Left ventricle myocardium inferior (tissue), 1 donor: ENCODE results near the gene THRSP. TPM values are rescaled to one million over a fixed set of nuclear protein-coding genes. Genes with fewer than 3 reads are reported as not detected.
"Not testable (repeated sequence)": the region's sequence is repeated elsewhere in the genome, so short reads cannot be mapped to it uniquely, and the experiment has no call there.

Source experiments
- DNase-seq: peaks from one replicate; pipeline ENCODE4 v3.0.0-alpha.2; 2020
- H3K27ac ChIP-seq: fragments of 200-600 bp; replicated peaks from 2 replicates; pipeline ENCODE4 v1.8.0; 2021
- H3K27me3 ChIP-seq: fragments of 200-600 bp; 2 replicates; pipeline ENCODE4 v1.8.0; 2021; ENCODE audit warnings: low read depth
- H3K36me3 ChIP-seq: fragments of 200-600 bp; 2 replicates; pipeline ENCODE4 v1.8.0; 2021
- H3K4me1 ChIP-seq: fragments of 200-600 bp; 2 replicates; pipeline ENCODE4 v1.8.0; 2021
- H3K4me3 ChIP-seq: fragments of 200-600 bp; 2 replicates; pipeline ENCODE4 v1.8.0; 2021; ENCODE audit warnings: mild to moderate bottlenecking, moderate library complexity
- H3K9me3 ChIP-seq: fragments of 200-600 bp; replicated peaks from 2 replicates; pipeline ENCODE4 v1.8.0; 2021
- intact Hi-C: fragments of 100-400 bp; cut with micrococcal nuclease; formaldehyde crosslinking; loops from one replicate; pipeline ENCODE4 v1.11.0; 2022
- total RNA-seq: library from RNA; stranded (reverse); fragmentation: NEBNext Ultra II Directional; extraction: Animal tissue kit (Norgen Biotek cat#: 25700); gene quantifications from one replicate; pipeline ENCODE4 v1.2.1, GENCODE V29; 2021
- TF ChIP-seq, protein P1 (sequence below): fragments of 200-600 bp; IDR thresholded peaks from 2 replicates; pipeline ENCODE4 v1.8.0; 2021; ENCODE audit warnings: antibody characterized with exemption, mild to moderate bottlenecking, borderline replicate concordance
- donor health status: DM: no; HTN: yes; CAD: no; lungs with severe emphysema.

The THRSP gene
- total RNA-seq, 1 donor from 2014 or later, result 0.25 TPM

DNA sequence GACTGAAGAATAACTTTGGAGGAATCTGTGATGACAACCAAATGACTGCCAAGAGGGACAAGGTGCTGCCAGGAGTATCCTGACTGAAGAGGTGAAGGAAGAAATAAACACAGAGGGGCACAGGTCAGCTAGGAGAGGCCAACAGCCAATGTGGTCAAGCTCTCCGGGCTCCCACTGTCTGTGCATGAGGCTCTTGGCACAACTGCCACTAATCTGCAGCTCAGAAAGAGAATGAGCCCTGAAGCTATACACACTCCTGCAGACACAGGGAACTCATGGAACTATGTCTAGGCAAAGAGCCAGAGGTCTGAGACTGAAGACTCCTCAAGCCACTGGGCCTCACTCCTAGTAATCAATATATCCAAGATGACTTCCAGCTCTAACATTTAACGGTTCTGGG, 7.0 kb downstream of the THRSP start:
- H3K27me3 ChIP-seq, result no peaks in the 10 kb centered on the region
- H3K4me3 ChIP-seq, result no peak overlapping the region
- no peaks in the 10 kb centered on the region for H3K9me3 ChIP-seq
- intact Hi-C loops, result no loop called here
- H3K36me3 ChIP-seq, result peaks cover 37% of the 10 kb centered on the region
- DNase-seq, result no peak
- H3K27ac ChIP-seq, result no peak overlapping the region
- TF ChIP-seq, protein P1, sequence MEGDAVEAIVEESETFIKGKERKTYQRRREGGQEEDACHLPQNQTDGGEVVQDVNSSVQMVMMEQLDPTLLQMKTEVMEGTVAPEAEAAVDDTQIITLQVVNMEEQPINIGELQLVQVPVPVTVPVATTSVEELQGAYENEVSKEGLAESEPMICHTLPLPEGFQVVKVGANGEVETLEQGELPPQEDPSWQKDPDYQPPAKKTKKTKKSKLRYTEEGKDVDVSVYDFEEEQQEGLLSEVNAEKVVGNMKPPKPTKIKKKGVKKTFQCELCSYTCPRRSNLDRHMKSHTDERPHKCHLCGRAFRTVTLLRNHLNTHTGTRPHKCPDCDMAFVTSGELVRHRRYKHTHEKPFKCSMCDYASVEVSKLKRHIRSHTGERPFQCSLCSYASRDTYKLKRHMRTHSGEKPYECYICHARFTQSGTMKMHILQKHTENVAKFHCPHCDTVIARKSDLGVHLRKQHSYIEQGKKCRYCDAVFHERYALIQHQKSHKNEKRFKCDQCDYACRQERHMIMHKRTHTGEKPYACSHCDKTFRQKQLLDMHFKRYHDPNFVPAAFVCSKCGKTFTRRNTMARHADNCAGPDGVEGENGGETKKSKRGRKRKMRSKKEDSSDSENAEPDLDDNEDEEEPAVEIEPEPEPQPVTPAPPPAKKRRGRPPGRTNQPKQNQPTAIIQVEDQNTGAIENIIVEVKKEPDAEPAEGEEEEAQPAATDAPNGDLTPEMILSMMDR, result no peak
- H3K4me1 ChIP-seq, result peaks cover 54% of the 10 kb centered on the region

DNA sequence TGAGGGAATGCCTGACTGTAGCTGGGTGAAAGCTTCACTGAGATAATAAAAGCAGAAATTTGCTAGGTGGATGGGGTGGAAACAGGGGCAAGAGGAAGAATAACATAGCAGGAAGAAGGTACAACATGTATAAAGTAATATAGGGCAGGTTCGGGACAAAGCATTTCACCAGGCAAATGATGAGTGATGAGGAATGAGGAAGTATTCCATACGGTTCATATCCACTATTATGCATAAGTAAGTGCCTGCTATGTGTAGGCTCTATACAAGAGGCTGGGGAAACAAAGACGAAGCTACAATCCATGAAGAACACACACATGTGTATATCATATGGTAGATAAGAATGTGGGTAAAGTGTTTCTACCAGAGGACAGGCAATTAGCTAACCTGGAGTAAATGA, 8.1 kb downstream of the THRSP start:
- no peak for DNase-seq

DNA sequence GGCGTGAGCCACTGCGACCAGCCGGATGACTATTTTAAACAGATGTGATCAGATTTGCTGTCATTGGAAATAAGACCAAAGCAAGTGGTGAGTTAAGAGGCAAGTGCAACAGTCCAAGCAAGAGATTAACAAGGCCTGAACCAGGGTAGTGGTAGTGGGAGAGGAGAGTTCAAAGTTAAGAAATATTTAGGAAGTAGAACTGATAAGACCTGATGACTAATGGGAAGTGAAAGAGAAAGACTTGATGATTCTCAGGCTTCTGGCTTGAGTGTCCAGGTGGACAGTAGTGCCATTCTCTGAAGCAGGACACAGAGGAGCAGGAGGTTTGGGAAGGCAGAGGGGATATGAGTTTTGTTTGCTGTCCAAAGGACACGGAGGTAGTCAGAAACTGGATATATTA, 8.8 kb downstream of the THRSP start:
- no peaks in the 10 kb centered on the region for H3K27me3 ChIP-seq
- H3K36me3 ChIP-seq, result peaks cover 32% of the 10 kb centered on the region
- H3K4me1 ChIP-seq, result peaks cover 72% of the 10 kb centered on the region
- H3K4me3 ChIP-seq, result no peak overlapping the region
- TF ChIP-seq, protein P1, result no peak
- H3K27ac ChIP-seq, result no peak overlapping the region
- DNase-seq, result no peak
- no peaks in the 10 kb centered on the region for H3K9me3 ChIP-seq
- intact Hi-C loops, result no loop called here

More for the DNA sequence above, 8.1 kb downstream of the THRSP start:
- intact Hi-C loops, result no loop called here
- Histone ChIP-seq H3K4me3 (no peak overlapping the region), H3K9me3 (no peaks in the 10 kb centered on the region), H3K27ac (no peak overlapping the region), H3K27me3 (no peaks in the 10 kb centered on the region), H3K36me3 (peaks cover 37% of the 10 kb centered on the region), H3K4me1 (peaks cover 65% of the 10 kb centered on the region)
- TF ChIP-seq, protein P1, result no peak

DNA sequence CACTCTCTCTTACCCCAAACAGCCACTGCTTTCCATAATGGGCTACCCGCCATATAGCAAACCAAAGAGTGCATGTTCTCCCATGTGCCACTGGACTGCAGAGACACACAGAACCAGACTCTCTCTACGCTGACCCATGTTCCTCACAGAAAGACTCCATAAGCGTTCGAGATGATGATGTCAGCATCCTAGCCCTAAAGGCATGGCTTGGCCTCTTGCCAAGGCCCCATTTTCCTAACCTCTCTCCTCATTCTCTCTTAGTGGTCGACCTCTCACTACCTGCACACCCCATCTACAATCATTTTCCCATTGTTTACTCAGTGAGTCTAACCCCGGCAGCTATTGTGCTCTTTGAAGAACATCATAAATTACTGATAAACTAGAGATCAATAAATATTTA, 11.1 kb downstream of the THRSP start:
- H3K4me1 ChIP-seq, result peaks cover 72% of the 10 kb centered on the region
- intact Hi-C loops, result no loop called here
- DNase-seq, result no peak
- H3K9me3 ChIP-seq, result no peaks in the 10 kb centered on the region
- H3K36me3 ChIP-seq, result peaks cover 24% of the 10 kb centered on the region
- H3K4me3 ChIP-seq, result no peak overlapping the region
- H3K27ac ChIP-seq, result no peak overlapping the region
- no peaks in the 10 kb centered on the region for H3K27me3 ChIP-seq
- TF ChIP-seq, protein P1, result no peak

DNA sequence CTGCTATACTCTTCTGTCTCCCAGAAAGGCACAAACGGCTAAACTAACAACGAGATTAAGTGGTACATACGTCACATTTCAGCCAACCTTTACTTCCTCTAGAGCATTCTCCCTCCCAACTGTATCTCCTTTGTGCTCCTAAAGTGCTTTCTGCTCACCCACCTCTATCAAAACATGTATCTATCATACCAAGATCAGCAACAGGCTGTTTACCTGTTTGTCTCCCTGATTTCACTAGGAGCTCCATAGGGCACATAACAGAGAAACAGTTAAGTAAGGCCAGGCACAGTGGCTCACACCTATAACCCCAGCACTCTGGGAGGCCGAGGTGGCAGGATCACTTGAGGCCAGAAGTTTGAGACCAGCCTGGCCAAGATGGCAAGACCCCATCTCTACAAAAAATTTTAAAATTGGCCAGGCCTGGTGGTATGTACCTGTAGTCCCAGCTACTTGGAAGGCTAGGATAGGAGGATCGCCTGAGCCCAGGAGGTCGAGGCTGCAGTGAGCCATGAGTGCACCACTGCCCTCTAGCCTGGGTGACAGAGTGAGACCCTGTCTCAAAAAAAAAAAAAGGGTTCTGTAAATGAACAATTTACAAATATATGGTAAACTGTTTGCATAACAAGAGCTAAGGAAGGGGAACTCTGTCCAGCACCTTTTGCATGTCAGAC, 13.2 kb downstream of the THRSP start:
- Histone ChIP-seq H3K4me3 (peak overlapping the region; percentile 100), H3K9me3 (no peaks in the 10 kb centered on the region), H3K27me3 (no peaks in the 10 kb centered on the region), H3K4me1 (peaks cover 63% of the 10 kb centered on the region), H3K27ac (no peak overlapping the region), H3K36me3 (peaks cover 9% of the 10 kb centered on the region)
- intact Hi-C loops, result no loop called here
- DNase-seq, result no peak
- TF ChIP-seq, protein P1, result no peak

DNA sequence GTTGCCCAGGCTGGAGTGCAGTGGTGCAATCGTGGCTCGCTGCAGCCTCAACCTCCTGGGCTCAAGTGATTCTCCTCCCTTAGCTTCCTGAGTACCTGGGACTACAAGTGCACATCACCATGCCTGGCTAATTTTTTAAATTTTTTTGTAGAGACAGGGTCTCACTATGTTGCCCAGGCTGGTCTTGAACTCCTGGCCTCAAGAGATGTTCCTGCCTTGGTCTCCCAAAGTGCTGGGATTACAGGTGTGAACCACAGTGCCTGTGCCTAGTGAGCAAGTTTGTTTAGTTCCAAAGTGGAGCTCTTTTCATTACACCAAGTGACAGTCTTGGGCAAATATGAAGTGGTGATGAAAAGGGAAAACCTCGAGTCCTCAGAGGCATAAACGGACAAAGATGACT, 13.9 kb downstream of the THRSP start:
- DNase-seq, H3K27ac ChIP-seq, H3K36me3 ChIP-seq, intact Hi-C loops, H3K9me3 ChIP-seq, H3K27me3 ChIP-seq: not testable (repeated sequence)
- peaks cover 61% of the 10 kb centered on the region for H3K4me1 ChIP-seq
- H3K4me3 ChIP-seq, result peak overlapping the region; percentile 100
